Measurements from ENCODE around the gene CDK18.

DNA sequence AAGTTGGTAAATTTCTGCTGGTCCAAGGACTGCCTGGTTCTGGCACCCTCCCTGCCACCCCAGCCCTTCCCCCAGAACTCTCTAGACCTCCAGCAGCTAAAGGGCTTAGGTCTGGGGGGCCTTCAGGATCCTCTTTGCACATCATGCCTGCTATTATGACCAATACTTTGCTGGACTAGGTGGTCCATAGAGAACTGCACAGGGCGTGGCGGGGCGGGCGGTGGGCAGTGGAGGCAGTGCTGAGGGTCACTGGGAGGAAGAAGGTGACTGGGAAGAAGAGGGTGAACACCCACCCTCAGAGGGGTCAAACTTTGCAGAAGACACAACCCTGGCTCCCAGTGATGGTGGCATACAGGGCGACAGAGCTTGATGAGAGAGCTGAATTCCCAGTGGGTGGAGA, 18.2 kb downstream of the CDK18 start:
- TF ChIP-seq ZNF274 (IDR thresholded peaks at IDR 0.05; ENCODE audit: low read depth, low read length) (no peak), SUZ12 (IDR thresholded peaks at IDR 0.05; ENCODE audit: extremely low read depth, insufficient read depth, insufficient read length) (no peak)

Data from NT2/D1 (cell line).